H7 (cell line): ENCODE results near the gene CMPK1. TPM values are rescaled to one million over a fixed set of nuclear protein-coding genes. Genes with fewer than 3 reads are reported as not detected.

Experiments used
- DNase-seq: peaks from one replicate; pipeline ENCODE4 v3.0.0; 2012
- H3K27me3 ChIP-seq: 2 replicates; pipeline ENCODE4 v1.6.0; 2011; ENCODE audit warnings: mild to moderate bottlenecking, low read length; ENCODE audit not compliant: control insufficient read depth, insufficient read depth
- H3K36me3 ChIP-seq: replicated peaks from 2 replicates; pipeline ENCODE4 v1.5.1; 2011; ENCODE audit warnings: low read length; ENCODE audit not compliant: control insufficient read depth, insufficient read depth
- H3K4me3 ChIP-seq: 2 replicates; pipeline ENCODE4 v1.5.1; 2011; ENCODE audit warnings: low read depth, mild to moderate bottlenecking, control low read depth, low read length, moderate library complexity; ENCODE audit not compliant: insufficient read depth
- total RNA-seq: library from RNA; depleted of rRNA; stranded (reverse); fragments of >200 nt; shearing (Covaris generic); gene quantifications from 2 replicates; pipeline ENCODE4 v1.2.3, GENCODE V29; 2014; rRNA removed

The CMPK1 gene
- total RNA-seq, 1 experiment from 2014 or later, result 65.3 TPM

DNA sequence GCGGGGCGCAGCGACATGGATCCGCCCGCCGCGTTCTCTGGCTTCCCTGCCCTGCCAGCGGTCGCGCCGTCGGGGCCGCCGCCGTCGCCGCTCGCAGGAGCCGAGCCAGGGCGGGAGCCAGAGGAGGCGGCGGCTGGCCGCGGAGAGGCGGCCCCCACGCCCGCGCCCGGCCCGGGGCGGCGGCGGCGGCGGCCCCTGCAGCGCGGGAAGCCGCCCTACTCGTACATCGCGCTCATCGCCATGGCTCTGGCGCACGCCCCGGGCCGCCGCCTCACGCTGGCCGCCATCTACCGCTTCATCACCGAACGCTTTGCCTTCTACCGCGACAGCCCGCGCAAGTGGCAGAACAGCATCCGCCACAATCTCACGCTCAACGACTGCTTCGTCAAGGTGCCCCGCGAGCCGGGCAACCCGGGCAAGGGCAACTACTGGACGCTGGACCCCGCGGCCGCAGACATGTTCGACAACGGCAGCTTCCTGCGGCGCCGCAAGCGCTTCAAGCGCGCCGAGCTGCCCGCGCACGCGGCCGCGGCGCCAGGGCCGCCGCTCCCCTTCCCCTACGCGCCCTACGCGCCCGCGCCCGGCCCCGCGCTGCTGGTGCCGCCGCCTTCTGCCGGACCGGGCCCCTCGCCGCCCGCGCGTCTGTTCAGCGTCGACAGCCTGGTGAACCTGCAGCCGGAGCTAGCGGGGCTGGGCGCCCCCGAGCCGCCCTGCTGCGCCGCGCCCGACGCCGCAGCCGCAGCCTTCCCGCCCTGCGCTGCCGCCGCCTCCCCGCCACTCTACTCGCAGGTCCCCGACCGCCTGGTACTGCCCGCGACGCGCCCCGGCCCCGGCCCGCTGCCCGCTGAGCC is 83.0 kb downstream of the CMPK1 start:
- no peaks in the 10 kb centered on the region for H3K36me3 ChIP-seq
- peak overlapping the region; percentile 32 for H3K4me3 ChIP-seq
- H3K27me3 ChIP-seq, result peaks cover 84% of the 10 kb centered on the region
- DNase-seq, result peak; percentile 84

- peak; percentile 84 for DNase-seq
- H3K4me3 ChIP-seq, result no peak overlapping the region; the same call in 1 of the 2 replicates
- H3K27me3 ChIP-seq, result peaks cover 83% of the 10 kb centered on the region
- H3K36me3 ChIP-seq, result no peaks in the 10 kb centered on the region
Measured at GRCh38 chr1:47417170-47418044, 83.8 kb downstream of the CMPK1 start.

GRCh38 chr1:47418122-47418521 is 84.5 kb downstream of the CMPK1 start:
- H3K27me3 ChIP-seq, result peaks cover 83% of the 10 kb centered on the region
- no peaks in the 10 kb centered on the region for H3K36me3 ChIP-seq
- no peak for DNase-seq
- H3K4me3 ChIP-seq, result no peak overlapping the region

DNA sequence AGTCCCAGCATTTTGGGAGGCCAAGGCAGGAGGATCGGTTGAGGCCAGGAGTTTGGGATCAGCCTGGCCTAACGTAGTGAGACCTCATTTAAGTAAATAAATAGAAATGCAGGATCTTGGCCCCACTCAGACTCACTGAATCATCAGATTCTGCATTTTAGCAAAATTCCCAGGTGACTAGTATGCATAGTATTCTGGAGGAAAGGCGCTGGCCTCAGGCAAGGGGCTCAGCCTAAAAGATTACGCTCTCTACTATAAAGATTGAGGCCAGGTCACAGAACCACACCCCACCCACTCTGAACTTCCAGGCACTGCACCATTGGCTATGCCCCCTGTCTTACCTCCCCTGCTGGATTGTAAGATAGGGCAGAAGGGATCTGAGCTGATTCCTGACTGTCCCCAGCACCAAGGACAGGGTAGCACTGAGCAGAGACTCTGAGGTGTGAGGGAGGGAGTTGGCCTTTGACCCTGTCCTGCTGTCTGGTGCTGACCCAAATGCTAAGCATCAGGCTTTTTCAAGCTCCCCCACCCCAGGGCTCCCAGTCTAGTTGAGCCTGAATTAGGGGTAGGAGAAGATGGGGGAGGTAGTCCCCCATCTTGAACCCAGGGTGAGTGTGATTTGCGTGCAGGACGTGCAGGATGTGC is 85.2 kb downstream of the CMPK1 start:
- no peak overlapping the region for H3K4me3 ChIP-seq
- no peak for DNase-seq
- H3K36me3 ChIP-seq, result no peaks in the 10 kb centered on the region
- peaks cover 77% of the 10 kb centered on the region for H3K27me3 ChIP-seq

GRCh38 chr1:47420547-47420946 is 87.0 kb downstream of the CMPK1 start:
- Histone ChIP-seq H3K27me3 (peaks cover 67% of the 10 kb centered on the region), H3K4me3 (no peak overlapping the region), H3K36me3 (no peaks in the 10 kb centered on the region)
- no peak for DNase-seq

- DNase-seq, result no peak
- H3K4me3 ChIP-seq, result no peak overlapping the region
- peaks cover 52% of the 10 kb centered on the region for H3K27me3 ChIP-seq
- H3K36me3 ChIP-seq, result no peaks in the 10 kb centered on the region
Measured at GRCh38 chr1:47423872-47424271, 90.3 kb downstream of the CMPK1 start.

- Histone ChIP-seq H3K36me3 (no peaks in the 10 kb centered on the region), H3K27me3 (peaks cover 51% of the 10 kb centered on the region), H3K4me3 (no peak overlapping the region)
- DNase-seq, result peak; percentile 78
Measured at GRCh38 chr1:47424336-47424982, 90.9 kb downstream of the CMPK1 start.

Other genes with a start within 250 kb of the CMPK1 start
- not detected in 2 replicates for gene CYP4A22, start 196.3 kb upstream of the CMPK1 start, total RNA-seq
- gene PDZK1IP1, start 143.8 kb upstream of the CMPK1 start, total RNA-seq, result not detected in 2 replicates
- gene TAL1, start 101.6 kb upstream of the CMPK1 start, total RNA-seq, result 0.07 and 0.70 TPM in 2 replicates
- gene STIL, start 19.6 kb upstream of the CMPK1 start, total RNA-seq, result 55.5 and 61.9 TPM in 2 replicates
- 0.14 TPM in 1 of 2 replicates, not detected in the other for gene FOXE3, start 82.5 kb downstream of the CMPK1 start, total RNA-seq
- 0.83 and 1.1 TPM in 2 replicates for gene FOXD2, start 104.3 kb downstream of the CMPK1 start, total RNA-seq